GM21360 (cell line): ENCODE data around the gene ITGAL.
A peak's percentile ranks its signal among the peaks of the same experiment; 100 is the strongest.
"Not testable (repeated sequence)": the region's sequence is repeated elsewhere in the genome, so short reads cannot be mapped to it uniquely, and the experiment has no call there.

Source experiments
- ATAC-seq: cut with Tn5 transposase; IDR thresholded peaks from one replicate; pipeline ENCODE4 v1.9.1; 2021; ENCODE audit warnings: mild to moderate bottlenecking, moderate library complexity; ENCODE audit not compliant: unreplicated experiment

The ITGAL gene

DNA sequence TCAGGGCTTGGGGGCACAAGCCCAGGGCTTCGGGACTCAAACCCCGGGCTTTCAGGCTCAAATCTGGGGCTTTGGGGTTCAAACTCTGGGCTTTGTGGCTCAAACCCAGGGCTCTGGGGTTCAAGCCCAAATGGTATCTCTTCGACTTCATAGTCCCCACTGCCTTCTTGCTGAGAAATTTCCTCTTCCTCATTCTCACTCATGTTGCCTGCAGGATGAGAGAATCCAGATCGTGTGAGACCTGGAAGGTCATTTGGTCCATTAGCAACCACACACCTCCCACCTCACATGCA, 53.2 kb downstream of the ITGAL start:
- ATAC-seq: no peak

DNA sequence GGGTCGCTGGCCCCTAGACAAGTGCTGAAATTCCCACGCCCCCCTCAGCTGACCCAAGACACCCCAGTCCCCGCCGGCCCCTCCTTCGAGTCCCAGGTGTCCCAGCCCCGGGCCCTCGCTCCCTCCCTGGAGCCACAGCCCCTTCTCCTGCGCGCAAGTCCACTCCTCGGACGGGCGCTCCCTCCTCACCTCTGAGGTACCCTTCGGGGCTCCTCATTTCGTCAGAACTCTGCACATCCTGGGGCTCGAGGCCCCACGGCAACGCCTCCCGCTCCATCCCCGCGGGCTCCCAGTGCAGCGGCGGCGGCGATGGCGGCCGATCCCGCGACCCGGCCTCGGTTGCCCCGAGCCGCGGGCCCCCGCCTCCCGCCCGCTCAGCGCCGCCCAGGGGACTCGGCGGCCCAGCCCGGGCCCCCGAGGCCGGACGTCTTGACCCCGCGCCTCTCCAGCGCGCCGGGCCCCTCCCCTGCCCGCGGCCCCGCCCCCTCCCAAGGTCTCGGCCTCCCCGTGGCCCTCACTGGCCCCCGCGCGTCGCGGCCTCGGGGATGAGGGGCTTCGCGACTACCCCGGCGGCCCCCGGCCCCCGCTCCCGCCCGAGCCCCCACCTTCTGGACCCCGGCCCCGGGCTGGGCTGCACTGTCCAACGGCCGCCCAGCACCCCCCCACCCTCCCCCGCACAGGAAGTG, 53.7 kb downstream of the ITGAL start, which contains the start of gene ZNF768:
Gene ZNF768 (minus strand): TSS at position 430 of the 686 bp plus-strand sequence. CDS start 153 bp downstream, at position 277.
- ATAC-seq: peak; percentile 16

DNA sequence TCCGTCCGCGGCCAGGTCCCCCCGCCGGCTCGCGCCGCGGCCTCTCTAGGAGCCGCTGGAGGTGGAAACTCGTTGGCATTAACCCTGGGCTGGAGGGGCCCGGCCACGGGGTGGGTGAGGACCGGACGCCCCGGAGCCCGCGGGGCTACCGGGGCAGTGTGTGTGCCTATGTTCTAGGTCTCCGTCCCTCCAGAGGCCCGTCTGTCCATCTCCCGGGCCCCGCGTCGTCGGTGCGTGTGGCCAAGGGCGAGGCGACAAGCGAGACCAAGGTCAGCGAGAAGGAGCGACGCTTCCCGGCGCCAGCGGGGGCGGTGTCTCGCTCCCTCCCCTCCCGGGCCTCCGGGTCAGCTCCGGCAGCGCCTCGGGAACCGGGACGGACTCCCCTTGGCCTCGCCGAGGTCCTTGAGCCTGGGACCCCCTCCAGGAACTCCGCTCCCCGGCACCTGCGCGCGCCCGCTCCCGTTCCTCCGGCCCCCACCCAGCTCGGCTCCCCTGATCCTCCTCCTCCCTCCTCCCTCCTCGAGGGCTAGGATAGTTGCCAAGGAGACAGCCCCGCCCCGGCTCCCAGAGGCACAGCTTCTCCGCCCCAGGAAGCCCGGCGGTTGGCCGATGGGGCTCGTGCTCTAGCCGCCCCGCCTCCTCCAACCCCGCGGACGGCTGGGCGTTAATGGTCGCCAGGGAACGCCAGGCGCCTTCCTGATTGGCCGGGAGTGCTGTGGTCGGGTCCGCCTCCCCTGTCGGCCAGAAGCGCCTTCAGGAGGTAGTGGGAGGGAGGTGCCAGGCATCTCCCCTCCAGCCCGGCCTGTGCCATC, 54.5 kb downstream of the ITGAL start:
- peak; percentile 72 for ATAC-seq

DNA sequence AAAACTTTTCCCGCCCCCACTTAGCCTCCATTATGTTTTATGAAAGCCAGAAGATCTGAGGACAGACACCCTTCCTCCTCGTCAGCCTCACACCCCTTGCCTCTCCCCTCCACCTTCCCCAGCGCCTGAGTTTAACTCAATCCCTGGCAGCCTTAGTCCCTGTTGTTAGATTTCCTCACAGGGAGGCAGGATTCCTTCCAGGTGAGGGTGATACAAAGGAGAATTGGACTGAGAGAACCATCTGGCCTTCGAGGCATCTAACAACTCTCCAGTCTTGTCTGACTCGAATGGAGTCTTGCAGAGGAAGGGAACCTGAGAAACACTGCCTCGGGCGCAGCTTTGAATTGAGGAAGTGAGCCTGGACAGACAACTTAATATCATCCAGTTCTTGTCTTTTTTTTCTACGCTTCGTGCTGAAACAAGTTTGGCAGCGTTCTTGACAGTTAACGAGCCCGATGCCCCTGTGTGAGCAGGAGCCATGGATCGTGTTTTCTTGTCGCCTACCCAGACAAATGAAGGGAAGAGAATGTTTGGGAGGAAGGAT, 55.2 kb downstream of the ITGAL start:
- ATAC-seq: no peak

DNA sequence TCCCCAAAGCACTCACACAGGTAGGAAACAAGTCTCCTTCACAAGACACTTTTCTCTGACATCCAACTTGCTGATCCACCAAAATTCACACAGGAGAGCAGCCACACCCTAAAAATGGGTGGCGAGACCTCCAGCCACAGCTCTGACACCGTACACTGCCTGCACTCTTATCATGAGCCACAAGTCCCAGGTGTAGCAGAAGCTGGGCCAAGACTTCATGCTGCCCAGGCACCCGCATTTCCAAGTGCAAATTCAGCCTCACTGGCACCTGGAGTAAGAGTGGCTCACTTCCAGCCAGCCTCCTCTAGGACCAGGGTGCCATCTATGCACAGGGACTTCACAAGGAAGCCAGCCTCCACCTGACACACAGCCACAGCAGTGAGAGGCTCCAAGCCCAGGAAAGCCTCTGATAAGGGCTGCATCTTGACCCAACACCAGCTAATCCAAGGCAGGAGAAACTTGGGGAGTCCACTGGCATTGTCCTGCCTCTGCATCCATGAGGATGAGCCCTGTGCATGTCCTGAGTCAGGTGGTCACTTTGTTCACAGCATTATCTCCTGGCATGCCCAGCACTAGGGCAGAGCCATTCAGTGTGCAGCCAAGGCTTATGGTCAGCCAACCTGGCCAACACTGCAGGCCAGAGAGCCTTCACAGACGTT, 56.4 kb downstream of the ITGAL start:
- ATAC-seq: no peak

DNA sequence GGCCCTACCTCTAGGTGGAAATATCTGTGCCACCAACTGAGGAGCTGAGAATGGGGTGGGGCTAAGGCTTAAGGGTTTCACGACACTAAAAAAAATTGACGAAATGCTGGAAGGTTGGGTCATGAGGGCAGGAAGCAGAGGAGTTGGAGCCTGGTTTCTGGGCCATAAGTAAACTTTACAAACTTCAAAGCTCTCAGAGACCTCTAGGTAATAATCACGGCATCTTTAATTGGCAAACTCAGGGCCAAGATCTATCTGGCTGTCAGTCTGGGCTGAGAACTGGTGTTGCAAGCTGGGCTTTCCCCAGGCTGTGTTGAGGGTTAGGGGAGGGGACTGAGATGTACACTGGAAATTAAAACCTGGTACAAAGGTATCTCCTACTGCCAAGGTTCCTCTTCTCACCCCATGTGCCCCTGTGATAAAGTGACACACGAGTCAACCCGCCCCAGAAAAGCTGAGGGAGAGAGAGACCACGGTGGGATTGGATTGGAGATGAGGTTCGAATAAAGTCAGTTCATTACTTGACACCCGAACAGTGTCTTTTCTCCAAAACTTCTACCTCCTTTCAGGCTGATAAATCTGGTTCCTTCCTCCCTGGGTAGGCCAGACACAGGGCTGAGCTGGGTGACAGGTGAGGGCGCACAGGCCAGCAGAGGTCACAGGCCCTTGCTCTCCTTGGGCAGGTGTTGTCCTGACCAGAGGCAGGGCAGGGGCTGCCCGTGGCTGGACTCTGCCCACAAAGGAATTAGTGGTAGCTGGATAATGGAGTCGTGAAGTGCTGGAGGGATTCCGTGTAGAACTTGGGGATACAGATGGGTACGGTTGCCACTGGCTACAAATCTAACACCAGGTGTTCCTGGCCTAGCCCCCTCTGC, 57.9 kb downstream of the ITGAL start:
- ATAC-seq: no peak

DNA sequence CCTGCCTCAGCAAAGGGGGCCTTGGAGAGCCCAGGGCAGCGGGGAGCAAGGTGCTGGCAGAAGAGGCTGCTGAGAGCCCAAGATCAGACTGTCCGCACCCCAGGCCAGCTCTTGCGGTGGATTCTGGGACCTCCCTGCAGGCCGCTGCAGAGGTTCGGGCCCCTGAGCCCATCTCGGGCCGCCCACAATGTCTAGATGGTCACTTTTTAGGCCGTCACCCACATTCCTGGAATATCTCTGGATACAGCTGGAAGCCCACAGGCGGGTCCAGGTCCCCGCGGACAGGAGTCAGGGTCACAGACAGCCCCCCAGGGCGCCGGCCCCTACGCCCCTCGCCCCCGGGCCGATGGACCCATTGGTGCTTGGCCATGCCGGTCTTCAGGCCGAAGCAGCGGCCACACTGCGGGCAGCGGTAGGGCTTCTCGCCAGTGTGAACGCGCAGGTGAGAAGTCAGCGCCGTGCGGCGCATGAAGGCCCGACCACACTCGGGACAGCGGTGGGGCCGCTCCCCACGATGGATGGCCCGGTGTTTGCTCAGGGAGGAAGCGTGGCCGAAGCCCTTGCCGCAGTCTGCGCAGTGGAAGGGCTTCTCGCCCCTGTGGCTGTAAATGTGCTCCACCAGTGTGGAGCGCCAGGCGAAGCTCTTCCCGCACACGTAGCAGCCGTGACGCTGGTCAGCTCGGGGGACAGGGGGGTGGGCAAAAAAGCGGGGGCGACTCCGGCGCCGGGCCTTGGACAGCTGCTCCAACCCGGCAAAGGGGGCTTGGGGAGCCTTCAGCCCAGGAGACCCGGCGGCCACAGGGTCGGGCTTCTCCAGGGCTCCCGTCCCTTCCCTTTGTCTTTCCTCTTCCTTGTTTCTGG, 60.0 kb downstream of the ITGAL start:
- ATAC-seq: no peak

DNA sequence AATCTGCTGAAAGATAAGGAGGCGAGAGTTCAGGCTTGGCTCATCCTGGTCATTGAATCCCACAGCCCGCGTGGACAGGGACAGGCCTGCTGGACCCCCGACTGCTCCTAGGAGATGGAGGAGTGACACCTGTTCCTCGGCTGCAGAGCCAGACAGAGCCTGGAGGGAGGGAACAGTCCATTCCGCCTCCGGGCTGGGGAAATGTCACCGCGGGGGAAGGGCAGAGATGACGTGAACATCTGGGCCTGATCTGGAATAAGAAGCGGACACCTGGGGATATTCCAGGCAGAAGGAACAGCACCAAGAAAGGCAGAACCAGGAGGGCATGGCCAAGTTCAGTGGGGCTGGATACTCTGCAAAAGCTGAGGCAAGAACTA, 60.6 kb downstream of the ITGAL start:
- no peak for ATAC-seq

DNA sequence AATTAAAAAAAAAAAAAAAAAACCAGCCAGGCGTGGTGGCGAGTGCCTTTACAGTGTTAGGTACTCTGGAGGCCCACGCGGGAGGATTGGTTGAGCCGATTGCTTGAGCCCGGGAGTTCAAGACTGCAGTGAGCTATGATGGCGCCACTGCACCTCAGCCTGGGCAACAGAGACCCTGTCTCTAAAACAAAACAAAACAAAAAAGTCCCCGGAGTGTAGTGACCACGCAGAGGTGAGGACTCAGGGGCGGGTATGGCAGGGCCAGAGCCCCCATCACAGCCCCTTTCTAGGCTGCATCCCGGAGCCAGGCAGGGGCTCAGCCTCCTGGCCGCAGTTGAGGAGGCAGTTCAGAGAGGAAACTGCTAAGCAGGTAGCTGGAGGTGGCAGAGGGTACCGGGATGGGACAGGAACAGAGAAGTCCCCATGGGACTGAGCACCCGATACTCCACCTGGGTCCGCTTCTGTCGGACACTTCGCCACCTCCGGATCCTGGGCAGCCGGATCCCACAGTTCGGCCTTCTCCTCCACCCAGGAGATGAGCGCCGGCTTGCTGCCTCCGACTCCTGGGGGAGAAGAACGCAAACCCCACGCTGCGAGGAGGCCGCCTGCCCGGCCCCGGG, 61.3 kb downstream of the ITGAL start:
- peak; percentile 14 for ATAC-seq

DNA sequence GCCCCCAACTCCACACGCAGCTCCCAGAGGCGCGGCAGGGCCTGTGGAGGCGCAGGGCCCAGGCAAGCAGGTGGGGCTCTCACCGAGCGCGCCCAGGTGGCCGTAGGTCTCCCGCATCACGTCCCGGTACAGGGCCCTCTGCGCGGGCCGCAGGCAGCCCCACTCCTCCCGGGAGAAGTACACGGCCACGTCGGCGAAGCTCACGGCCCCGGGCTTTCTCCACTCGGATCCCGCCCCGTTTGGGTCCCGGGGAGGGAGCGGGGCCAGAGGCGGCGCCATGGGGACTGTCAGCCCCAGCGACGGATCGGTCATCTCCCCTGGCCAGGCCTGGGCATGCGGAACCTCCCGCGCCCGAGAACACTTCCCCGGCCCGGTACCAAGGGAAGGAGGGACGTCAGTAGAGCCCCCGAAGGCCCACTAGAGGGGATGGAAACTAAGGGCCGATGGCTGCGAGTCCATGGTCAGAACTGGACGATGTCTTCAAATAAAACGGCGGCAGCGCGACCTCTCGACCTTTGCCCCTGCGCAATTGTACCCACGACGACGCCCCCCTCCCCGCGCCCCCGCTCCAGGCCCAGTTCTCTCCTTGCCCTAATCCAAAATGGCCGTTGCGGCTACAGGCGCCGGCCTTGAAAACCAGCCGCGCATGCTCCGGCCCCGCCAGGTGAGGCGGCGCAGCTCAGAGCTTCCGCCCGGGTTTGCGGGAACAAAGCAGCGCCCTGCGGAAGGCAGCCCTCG, 62.0 kb downstream of the ITGAL start, which contains the start of gene ZNF747:
Gene ZNF747 (minus strand): TSS at position 491 of the 738 bp plus-strand sequence. CDS start 179 bp downstream, at position 312.
- peak; percentile 52 for ATAC-seq

DNA sequence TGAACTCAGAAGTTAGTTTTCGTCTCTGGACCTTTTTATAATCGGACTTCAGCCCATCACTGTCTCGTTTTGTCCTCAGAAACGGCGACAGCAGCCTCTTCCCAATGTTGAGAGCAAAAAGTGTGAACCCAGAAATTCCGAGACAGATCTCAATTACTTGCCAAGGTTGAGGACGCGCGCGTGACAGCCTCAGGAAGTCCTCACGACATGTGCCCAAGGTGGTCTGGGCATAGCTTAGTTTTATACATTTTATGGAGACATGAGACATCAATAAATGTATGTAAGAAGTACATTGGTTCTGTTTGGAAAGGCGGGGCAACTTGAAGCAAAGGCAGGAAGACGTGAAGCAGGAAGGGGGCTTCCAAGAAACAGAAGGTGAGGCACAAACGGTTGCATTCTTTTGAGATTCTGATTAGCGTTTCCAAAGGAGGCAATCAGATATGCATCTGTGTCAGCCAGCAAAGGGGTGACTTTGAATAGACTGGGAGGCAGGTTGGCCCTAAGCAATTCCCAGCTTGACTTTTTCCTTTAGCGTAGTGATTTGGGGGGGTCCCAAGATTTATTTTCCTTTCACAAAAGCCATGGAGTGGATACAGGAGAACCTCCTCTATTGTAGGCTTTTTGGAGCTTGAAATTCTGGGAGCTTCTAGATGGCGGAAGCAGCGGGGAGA, 62.7 kb downstream of the ITGAL start:
- no peak for ATAC-seq

DNA sequence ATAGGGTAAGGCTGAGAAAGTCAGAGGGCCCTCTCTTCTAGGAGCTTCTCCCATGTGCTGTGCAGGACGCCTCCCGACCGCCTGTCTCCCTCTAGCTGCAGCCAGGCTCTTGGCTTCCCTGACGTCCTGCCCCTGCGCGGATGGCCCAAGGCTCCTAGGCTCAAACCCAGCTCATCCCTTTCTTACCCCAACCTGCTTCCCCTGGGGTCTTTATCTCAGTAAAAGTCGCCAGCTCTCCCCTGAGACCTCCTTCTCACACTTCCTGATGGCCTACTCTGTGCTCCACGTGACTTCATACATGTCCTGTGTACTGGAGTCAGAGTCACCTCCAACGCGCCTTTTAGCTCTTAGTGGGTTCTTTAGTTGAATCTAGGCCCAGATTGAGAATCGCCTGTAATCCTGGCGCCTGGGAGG, 63.2 kb downstream of the ITGAL start:
- ATAC-seq: peak; percentile 50

DNA sequence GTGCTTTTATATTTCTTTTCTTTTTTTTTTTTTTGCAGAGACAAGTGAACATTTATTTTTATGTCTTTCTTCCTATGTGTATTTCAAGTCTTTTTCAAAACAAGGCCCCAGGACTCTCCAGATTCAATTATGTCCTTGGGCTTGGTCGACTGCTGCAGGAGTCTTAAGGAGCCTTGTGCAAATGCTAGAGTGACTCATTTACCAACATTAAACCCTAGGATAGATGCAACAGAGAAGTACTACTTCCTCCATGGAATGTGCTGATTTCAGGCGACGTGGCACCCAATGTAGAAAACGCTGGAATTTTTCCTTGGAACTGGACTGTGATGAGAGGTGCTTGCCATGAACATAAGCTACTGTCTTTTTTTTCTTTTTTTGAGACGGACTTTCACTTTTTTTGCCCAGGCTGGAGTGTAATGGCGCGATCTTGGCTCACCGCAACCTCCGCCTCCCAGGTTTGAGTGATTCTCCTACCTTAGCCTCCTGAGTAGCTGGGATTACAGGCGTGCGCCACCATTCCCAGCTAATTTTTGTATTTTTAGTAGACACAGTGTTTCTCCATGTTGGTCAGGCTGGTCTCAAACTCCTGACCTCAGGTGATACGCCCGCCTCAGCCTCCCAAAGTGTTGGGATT, 64.0 kb downstream of the ITGAL start:
- ATAC-seq: not testable (repeated sequence)

DNA sequence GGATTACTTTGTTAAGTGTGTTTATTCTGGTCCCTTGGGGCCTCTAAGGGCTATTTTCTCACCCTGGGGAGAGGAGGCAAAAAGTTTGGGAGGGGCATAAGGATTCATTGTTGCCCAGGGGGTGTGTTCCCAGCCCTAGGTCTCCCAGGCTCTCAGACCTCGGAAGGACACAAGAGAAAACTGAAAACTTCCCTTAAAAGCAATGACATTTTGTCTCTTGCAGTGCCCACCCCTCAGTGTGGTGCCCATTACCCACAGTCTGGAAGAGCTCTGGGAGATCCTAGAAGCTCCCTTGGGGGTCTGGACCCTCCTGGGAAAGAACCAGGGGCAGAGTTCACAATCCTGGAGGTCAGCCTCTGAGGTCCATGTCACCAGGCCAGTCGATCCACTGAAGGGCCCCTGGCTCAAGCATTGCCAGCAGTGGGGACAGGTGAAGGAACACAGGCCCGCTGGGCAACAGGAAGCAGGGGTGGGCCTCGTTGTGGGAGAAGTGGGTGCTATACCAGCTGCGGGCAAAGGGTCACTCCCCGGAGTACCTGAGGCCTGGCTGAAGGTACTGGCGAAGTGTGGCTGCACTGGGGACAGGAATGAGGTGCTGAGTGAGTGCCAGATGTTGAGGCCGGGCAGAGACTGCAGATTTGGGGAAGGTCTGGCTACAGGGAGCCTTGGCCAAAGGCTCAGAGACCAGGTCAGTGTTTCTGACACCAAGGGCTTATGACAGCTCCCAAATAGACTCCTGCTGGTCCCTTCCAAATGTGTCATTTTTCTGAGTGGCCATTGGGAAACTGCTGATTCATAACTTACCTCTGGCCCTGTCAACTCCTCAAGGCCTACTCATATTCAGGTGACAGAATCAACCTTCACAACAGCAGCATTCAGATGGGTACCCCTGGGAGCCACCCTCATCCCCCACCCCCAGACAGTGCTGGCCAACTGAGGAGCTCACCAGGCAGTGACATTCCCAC, 66.7 kb downstream of the ITGAL start:
- ATAC-seq: no peak

DNA sequence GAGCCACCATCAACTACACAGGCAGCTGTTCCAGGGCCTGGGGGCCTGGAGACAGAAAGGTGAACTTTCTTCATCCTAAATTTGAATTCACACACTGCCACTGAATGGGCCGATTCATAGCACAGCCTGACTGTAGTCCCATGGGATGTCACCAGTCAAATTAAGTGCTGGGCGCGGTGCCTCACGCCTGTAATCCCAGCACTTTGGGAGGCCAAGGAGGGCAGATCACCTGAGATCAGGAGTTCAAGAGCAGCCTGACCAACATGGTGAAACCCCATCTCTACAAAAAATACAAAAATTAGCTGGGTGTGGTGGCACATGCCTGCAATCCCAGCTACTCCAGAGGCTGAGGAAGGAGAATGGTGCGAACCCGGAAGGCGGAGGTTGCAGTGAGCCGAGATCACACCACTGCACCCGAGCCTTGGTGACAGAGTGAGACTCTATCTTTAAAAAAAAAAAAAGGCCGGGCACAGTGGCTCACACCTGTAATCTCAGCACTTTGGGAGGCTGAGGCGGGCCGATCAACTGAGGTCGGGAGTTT, 67.5 kb downstream of the ITGAL start:
- not testable (repeated sequence) for ATAC-seq

DNA sequence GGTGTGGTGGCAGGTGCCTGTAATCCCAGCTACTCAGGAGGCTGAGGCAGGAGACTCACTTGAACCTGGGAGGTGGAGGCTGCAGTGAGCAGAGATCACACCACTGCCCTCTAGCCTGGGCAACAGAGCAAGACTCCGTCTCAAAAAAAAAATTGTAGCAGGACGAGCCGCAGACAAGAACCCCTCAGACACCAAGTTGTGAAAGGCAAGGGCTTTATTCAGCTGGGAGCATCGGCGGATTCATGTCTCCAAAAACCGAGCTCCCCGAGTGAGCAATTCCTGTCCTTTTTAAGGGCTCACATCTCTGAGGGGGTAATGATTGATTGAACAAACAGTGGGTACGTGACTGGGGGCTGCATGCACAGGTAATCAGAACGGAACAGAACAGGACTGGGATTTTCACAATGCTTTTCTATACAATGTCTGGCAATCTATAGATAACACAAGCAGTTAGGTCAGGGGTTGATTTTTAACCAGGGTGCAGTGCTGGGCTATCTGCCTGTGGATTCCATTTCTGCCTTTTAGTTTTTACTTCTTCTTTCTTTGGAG, 68.4 kb downstream of the ITGAL start:
- ATAC-seq: not testable (repeated sequence)
